ENCODE results near the gene COL27A1. TPM values are rescaled to one million over a fixed set of nuclear protein-coding genes. Genes with fewer than 3 reads are reported as not detected.

The COL27A1 gene
- 6.4 TPM for total RNA-seq
- long read RNA-seq = 0 reads

DNA sequence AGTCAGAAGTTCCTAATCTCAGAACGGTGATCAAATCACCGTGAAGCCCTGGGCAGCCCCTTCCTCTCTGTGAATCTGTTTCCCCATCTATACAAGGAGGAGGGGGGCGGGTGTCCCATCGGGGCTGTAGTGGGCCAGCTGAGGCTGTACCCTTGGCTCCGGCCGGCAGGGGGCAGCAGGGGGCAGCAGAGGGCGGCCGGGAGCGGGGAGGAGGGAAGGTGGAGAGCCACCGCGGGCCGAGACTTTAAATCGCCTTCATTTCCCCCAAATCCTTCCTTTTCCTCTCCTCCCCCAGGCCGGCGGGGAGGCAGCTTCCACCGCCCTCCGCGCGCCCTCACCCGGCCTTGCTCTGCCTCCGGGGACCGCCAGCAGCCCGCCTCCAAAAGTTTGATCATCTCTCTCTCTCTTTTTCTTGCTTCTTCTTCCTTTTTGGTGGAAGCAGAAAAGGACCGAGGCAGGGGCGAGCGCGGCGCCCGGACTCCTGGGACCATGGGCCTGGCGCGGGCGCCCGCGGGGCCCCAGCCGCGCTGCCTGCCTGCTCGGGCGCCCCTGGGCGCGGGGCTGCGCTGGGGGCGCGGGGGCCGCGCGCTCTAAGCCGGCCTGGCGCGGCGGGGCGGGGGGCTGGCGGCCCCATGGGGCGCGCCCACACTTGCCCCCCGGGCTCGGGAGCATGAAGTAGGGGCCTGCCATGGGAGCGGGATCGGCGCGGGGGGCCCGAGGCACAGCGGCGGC, at the start of gene COL27A1:
Gene COL27A1 (plus strand): TSS at position 275 of the 732 bp plus-strand sequence. CDS start 414 bp downstream, at position 689.
- H3K4me3 ChIP-seq = peak within 1 kb of the TSS; percentile 80
- H3K27me3 ChIP-seq (ENCODE audit: low read depth) = peaks cover 26% of the 10 kb centered on the region
- no peaks in the 10 kb centered on the region for H3K9me3 ChIP-seq (replicated peaks)
- H3K4me1 ChIP-seq = peaks cover 45% of the 10 kb centered on the region
- no peaks in the 10 kb centered on the region for H3K36me3 ChIP-seq
- intact Hi-C loops (cut with micrococcal nuclease) = loop anchor here (10.0 kb wide), 2 partner anchors 69 to 119 kb away; no protein-coding TSS in a partner anchor
- H3K27ac ChIP-seq (replicated peaks) = peak within 1 kb of the TSS; percentile 78
- DNase-seq = peak; percentile 85
- TF ChIP-seq, protein P1, sequence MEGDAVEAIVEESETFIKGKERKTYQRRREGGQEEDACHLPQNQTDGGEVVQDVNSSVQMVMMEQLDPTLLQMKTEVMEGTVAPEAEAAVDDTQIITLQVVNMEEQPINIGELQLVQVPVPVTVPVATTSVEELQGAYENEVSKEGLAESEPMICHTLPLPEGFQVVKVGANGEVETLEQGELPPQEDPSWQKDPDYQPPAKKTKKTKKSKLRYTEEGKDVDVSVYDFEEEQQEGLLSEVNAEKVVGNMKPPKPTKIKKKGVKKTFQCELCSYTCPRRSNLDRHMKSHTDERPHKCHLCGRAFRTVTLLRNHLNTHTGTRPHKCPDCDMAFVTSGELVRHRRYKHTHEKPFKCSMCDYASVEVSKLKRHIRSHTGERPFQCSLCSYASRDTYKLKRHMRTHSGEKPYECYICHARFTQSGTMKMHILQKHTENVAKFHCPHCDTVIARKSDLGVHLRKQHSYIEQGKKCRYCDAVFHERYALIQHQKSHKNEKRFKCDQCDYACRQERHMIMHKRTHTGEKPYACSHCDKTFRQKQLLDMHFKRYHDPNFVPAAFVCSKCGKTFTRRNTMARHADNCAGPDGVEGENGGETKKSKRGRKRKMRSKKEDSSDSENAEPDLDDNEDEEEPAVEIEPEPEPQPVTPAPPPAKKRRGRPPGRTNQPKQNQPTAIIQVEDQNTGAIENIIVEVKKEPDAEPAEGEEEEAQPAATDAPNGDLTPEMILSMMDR (IDR thresholded peaks at IDR 0.05; ENCODE audit: borderline replicate concordance) = peak; percentile 94

GRCh38 chr9:114107286-114108001, 47.9 kb upstream of the COL27A1 start:
- DNase-seq = no peak
- Histone ChIP-seq H3K4me1 (no peaks in the 10 kb centered on the region), H3K9me3 (replicated peaks) (peaks cover 3% of the 10 kb centered on the region), H3K36me3 (no peaks in the 10 kb centered on the region), H3K27me3 (ENCODE audit: low read depth) (peaks cover 8% of the 10 kb centered on the region), H3K4me3 (no peak overlapping the region), H3K27ac (replicated peaks) (no peak overlapping the region)
- TF ChIP-seq, protein P1 (IDR thresholded peaks at IDR 0.05; ENCODE audit: borderline replicate concordance) = no peak
- intact Hi-C loops (cut with micrococcal nuclease) = loop anchor here (5.0 kb wide), 1 partner anchor 185 kb away; no protein-coding TSS in a partner anchor

GRCh38 chr9:114108016-114108833, 47.1 kb upstream of the COL27A1 start:
- Histone ChIP-seq H3K4me1 (peaks cover 8% of the 10 kb centered on the region), H3K27ac (replicated peaks) (peak overlapping the region; percentile 50), H3K36me3 (no peaks in the 10 kb centered on the region), H3K27me3 (ENCODE audit: low read depth) (peaks cover 7% of the 10 kb centered on the region), H3K4me3 (no peak overlapping the region), H3K9me3 (replicated peaks) (no peaks in the 10 kb centered on the region)
- DNase-seq = peak; percentile 82
- intact Hi-C loops (cut with micrococcal nuclease) = loop anchor here (5.0 kb wide), 1 partner anchor 184 kb away; no protein-coding TSS in a partner anchor
- TF ChIP-seq, protein P1 (IDR thresholded peaks at IDR 0.05; ENCODE audit: borderline replicate concordance) = peak; percentile 98

DNA sequence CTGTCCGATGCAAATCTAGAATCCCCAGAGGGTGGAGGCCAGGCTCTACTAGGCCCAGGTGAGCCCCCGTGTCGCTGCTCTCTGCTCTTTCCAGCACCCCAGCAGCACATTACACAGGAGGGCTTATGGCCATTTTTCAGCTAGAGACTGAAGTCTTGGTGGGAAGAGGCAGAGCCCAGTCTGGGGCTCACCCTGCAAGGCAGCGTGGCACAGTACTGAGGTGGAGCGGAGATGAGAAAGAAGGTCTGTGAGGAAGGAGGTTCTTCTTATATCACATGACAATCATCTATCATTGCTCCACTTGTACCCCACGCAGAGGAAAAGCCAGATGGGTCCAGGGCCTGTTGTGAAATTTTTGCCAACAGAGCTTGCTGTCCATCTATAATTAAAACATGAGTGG, 46.2 kb upstream of the COL27A1 start:
- H3K27me3 ChIP-seq (ENCODE audit: low read depth) = peaks cover 11% of the 10 kb centered on the region
- peaks cover 17% of the 10 kb centered on the region for H3K4me1 ChIP-seq
- intact Hi-C loops (cut with micrococcal nuclease) = loop anchor here (5.0 kb wide), 1 partner anchor 183 kb away; no protein-coding TSS in a partner anchor
- no peaks in the 10 kb centered on the region for H3K36me3 ChIP-seq
- TF ChIP-seq, protein P1 (IDR thresholded peaks at IDR 0.05; ENCODE audit: borderline replicate concordance) = no peak
- peak overlapping the region; percentile 50 for H3K27ac ChIP-seq (replicated peaks)
- H3K4me3 ChIP-seq = no peak overlapping the region
- H3K9me3 ChIP-seq (replicated peaks) = no peaks in the 10 kb centered on the region
- no peak for DNase-seq

GRCh38 chr9:114110180-114110579, 45.2 kb upstream of the COL27A1 start:
- no peaks in the 10 kb centered on the region for H3K9me3 ChIP-seq (replicated peaks)
- intact Hi-C loops (cut with micrococcal nuclease) = no loop called here
- H3K36me3 ChIP-seq = no peaks in the 10 kb centered on the region
- H3K4me1 ChIP-seq = peaks cover 19% of the 10 kb centered on the region
- peaks cover 10% of the 10 kb centered on the region for H3K27me3 ChIP-seq (ENCODE audit: low read depth)
- TF ChIP-seq, protein P1 (IDR thresholded peaks at IDR 0.05; ENCODE audit: borderline replicate concordance) = no peak
- no peak for DNase-seq
- H3K27ac ChIP-seq (replicated peaks) = no peak overlapping the region
- no peak overlapping the region for H3K4me3 ChIP-seq
